Fibroblast of lung (primary cell): Measurements from ENCODE around the gene PRIM1. TPM values are rescaled to one million over a fixed set of nuclear protein-coding genes. Genes with fewer than 3 reads are reported as not detected.

ENCODE experiments used
- DNase-seq, 2 donors: peaks; one replicate each; pipeline versions ENCODE4 v3.0.0 to v3.0.0-alpha.2; 2010; ENCODE audit warnings: low read depth in 2 of 2
- H2AFZ ChIP-seq: 2 replicates; pipeline ENCODE4 v1.5.1; 2012; ENCODE audit warnings: low read length, control low read depth, inconsistent platforms
- H3K27ac ChIP-seq: 2 replicates; pipeline ENCODE4 v1.5.1; 2011; ENCODE audit warnings: low read length, control low read depth; ENCODE audit not compliant: insufficient read depth
- H3K27me3 ChIP-seq: 2 replicates; pipeline ENCODE4 v1.5.1; 2011; ENCODE audit warnings: mild to moderate bottlenecking, low read length; ENCODE audit not compliant: control insufficient read depth, insufficient read depth
- H3K36me3 ChIP-seq: 2 replicates; pipeline ENCODE4 v1.5.1; 2011; ENCODE audit warnings: low read length; ENCODE audit not compliant: control insufficient read depth, insufficient read depth
- H3K4me1 ChIP-seq: 2 replicates; pipeline ENCODE4 v1.5.1; 2011; ENCODE audit warnings: low read length; ENCODE audit not compliant: control insufficient read depth, insufficient read depth; ENCODE audit errors: extremely low read depth
- H3K4me2 ChIP-seq: 2 replicates; pipeline ENCODE4 v1.5.1; 2011; ENCODE audit warnings: low read length, control low read depth; ENCODE audit not compliant: insufficient read depth; ENCODE audit errors: extremely low read depth
- H3K4me3 ChIP-seq, 4 experiments: fragments of 200-600 bp in 1 of 4; sonication (generic) in 1 of 4; replicated peaks in 1 of 4; 2 replicates each; pipeline ENCODE4 v1.5.1; 2011 to 2016; ENCODE audit warnings: low read length in 4 of 4, low read depth in 3 of 4, mild to moderate bottlenecking in 3 of 4, control low read depth in 2 of 4, inconsistent platforms in 1 of 4, mixed read lengths in 1 of 4; ENCODE audit not compliant: insufficient read depth in 1 of 4; ENCODE audit errors: control extremely low read depth in 1 of 4
- H3K79me2 ChIP-seq: 2 replicates; pipeline ENCODE4 v1.5.1; 2012; ENCODE audit warnings: mild to moderate bottlenecking, low read length, inconsistent platforms; ENCODE audit not compliant: control insufficient read depth, insufficient read depth
- H3K9ac ChIP-seq: 2 replicates; pipeline ENCODE4 v1.5.1; 2011; ENCODE audit warnings: mild to moderate bottlenecking, low read length, control low read depth; ENCODE audit not compliant: insufficient read depth
- H3K9me3 ChIP-seq: 2 replicates; pipeline ENCODE4 v1.5.1; 2012; ENCODE audit warnings: low read depth, low read length; ENCODE audit not compliant: control insufficient read depth, insufficient read depth
- H4K20me1 ChIP-seq: 2 replicates; pipeline ENCODE4 v1.5.1; 2011; ENCODE audit warnings: low read length; ENCODE audit not compliant: control insufficient read depth, insufficient read depth; ENCODE audit errors: extremely low read depth
- CTCF ChIP-seq, 2 donors: IDR thresholded peaks in 1 of 2; conservative IDR thresholded peaks in 1 of 2; 1 replicate in 1 of 2; 2 replicates in 1 of 2; pipeline ENCODE4 v1.5.1; 2011 to 2012; ENCODE audit warnings: low read length in 2 of 2, control low read depth in 1 of 2, inconsistent platforms in 1 of 2, low read depth in 1 of 2, mild to moderate bottlenecking in 1 of 2
- EZH2 ChIP-seq: IDR thresholded peaks from 2 replicates; pipeline ENCODE4 v1.5.1; 2012; ENCODE audit warnings: low read length, control low read depth, mild to moderate bottlenecking; ENCODE audit errors: missing control alignments
- polyA plus RNA-seq, 2 donors: library from polyadenylated mRNA; depleted of rRNA in 1 of 2; stranded (reverse) in 1 of 2; unstranded in 1 of 2; fragments of >200 nt; gene quantifications; 2 replicates each; pipeline ENCODE4 v1.2.1, GENCODE V29; 2011 to 2012; ENCODE audit warnings: missing spikeins in 1 of 2
- total RNA-seq: library from RNA; depleted of rRNA; stranded (reverse); fragments of >200 nt; gene quantifications from 2 replicates; pipeline ENCODE4 v1.2.1, GENCODE V29; 2014

PRIM1 gene
- total and polyA plus RNA-seq, 2 donors (not counting 1 experiment from before 2014, with no cell fraction given) = 6.1 to 7.1 TPM

GRCh38 chr12:56719056-56719455, 33.1 kb downstream of the PRIM1 start:
- Histone ChIP-seq H3K4me1 (peaks cover 8% of the 10 kb centered on the region), H3K9me3 (no peaks in the 10 kb centered on the region), H4K20me1 (peaks cover 12% of the 10 kb centered on the region), H3K79me2 (peaks cover 86% of the 10 kb centered on the region), H3K27ac (no peak overlapping the region), H2AFZ (no peak overlapping the region), H3K27me3 (no peaks in the 10 kb centered on the region), H3K4me3 (no peak overlapping the region), H3K4me2 (no peak overlapping the region), H3K9ac (no peak overlapping the region), H3K36me3 (peaks cover 21% of the 10 kb centered on the region)
- no peak for TF ChIP-seq CTCF (conservative IDR thresholded peaks at IDR 0.05 in 1 of 2, IDR thresholded peaks at IDR 0.05 in 1 of 2; ENCODE audit: low read depth in 1 of 2, low read length in 2 of 2)
- TF ChIP-seq EZH2 = no peak
- no peak for DNase-seq

- no peak overlapping the region for H2AFZ ChIP-seq
- DNase-seq = no peak
- H3K4me1 ChIP-seq = peaks cover 5% of the 10 kb centered on the region
- H3K36me3 ChIP-seq = peaks cover 25% of the 10 kb centered on the region
- H3K9ac ChIP-seq = no peak overlapping the region
- H3K9me3 ChIP-seq = no peaks in the 10 kb centered on the region
- TF ChIP-seq CTCF (conservative IDR thresholded peaks at IDR 0.05 in 1 of 2, IDR thresholded peaks at IDR 0.05 in 1 of 2; ENCODE audit: low read depth in 1 of 2, low read length in 2 of 2) (no peak), EZH2 (no peak)
- no peaks in the 10 kb centered on the region for H3K27me3 ChIP-seq
- H3K4me2 ChIP-seq = no peak overlapping the region
- peaks cover 82% of the 10 kb centered on the region for H3K79me2 ChIP-seq
- H3K4me3 ChIP-seq = no peak overlapping the region
- H4K20me1 ChIP-seq = peaks cover 12% of the 10 kb centered on the region
- H3K27ac ChIP-seq = no peak overlapping the region
Measured at GRCh38 chr12:56718636-56719035, 33.5 kb downstream of the PRIM1 start.

GRCh38 chr12:56718149-56718548, 34.0 kb downstream of the PRIM1 start:
- Histone ChIP-seq H3K4me1 (peaks cover 5% of the 10 kb centered on the region), H3K4me2 (no peak overlapping the region), H3K9me3 (no peaks in the 10 kb centered on the region), H3K27me3 (no peaks in the 10 kb centered on the region), H3K27ac (no peak overlapping the region), H3K36me3 (peaks cover 29% of the 10 kb centered on the region), H3K9ac (no peak overlapping the region), H2AFZ (no peak overlapping the region), H3K4me3 (no peak overlapping the region), H4K20me1 (peaks cover 12% of the 10 kb centered on the region), H3K79me2 (peaks cover 77% of the 10 kb centered on the region)
- no peak for DNase-seq
- TF ChIP-seq EZH2 (no peak), CTCF (conservative IDR thresholded peaks at IDR 0.05 in 1 of 2, IDR thresholded peaks at IDR 0.05 in 1 of 2; ENCODE audit: low read depth in 1 of 2, low read length in 2 of 2) (no peak)
